ENCODE data around the gene HSPB7.

HSPB7 gene

DNA sequence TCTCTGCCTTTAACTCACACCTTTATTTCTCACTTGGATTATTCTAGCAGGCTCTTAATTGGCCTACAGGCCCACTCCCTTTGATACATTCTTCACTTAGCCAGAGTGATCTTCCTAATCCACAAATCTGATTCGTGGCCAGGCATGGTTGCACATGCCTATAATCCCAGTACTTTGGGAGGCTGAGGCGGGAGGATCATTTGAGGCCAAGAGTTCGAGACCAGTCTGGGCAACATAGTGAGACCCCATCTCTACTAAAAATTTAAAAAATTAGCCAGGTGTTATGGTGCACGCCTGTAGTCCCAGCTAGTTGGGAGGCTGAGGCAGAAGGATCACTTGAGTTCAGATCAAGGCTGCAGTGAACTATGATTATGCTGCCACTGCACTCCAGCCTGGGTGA lies 44.1 kb downstream of the HSPB7 start:
- DNase-seq = no peak

DNA sequence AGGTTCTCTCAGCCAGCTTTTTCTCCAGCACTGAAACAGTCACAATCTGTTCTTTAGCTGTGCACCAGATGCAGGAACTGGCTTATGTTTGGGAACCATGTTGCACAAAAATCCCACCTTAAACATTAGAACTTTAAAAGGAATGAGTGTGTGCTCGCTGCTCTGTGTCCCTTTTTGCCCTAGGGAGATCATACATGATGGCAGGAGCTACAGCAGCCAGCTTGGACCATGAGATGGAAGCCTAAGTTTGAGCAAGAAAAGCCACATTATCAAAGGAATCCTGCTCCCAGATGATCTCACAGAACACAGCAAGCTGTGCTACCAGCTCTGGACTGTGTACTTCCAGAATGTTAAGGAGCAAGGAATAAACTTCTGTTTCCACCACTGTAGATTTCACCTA lies 45.4 kb downstream of the HSPB7 start:
- no peak for DNase-seq

GRCh38 chr1:15970911-15971310 lies 46.9 kb downstream of the HSPB7 start:
- DNase-seq = no peak

GRCh38 chr1:15969321-15969880 lies 48.4 kb downstream of the HSPB7 start:
- DNase-seq = no peak

DNA sequence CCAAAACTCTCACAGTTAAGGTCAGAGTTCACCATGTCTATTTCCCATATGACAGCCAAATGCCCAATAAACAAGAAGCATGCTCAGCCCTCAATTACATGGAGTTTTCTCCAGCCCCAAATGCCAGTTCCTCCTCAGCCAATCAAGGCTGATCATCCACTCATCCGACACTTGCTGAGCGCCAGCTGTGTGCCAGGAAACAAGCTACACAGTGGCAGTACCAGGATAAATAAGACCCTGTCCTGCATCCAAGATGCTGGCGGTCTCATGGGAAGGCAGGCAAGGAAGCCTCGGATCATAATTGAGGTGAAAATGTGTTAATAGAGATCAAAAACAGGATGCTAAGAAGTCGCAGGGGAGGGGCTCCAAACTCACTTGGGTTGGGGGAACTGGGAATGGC lies 49.7 kb downstream of the HSPB7 start:
- no peak for DNase-seq

GRCh38 chr1:15966956-15967344 lies 50.9 kb downstream of the HSPB7 start:
- no peak for DNase-seq

GRCh38 chr1:15966081-15966955 lies 51.5 kb downstream of the HSPB7 start:
- DNase-seq = peak; percentile 87

GRCh38 chr1:15965228-15965767 lies 52.5 kb downstream of the HSPB7 start:
- DNase-seq = peak; percentile 49

Data from stimulated activated CD4-positive, alpha-beta T cell treated with anti-CD3 and anti-CD28 coated beads, Interleukin-4, amount 100 ng/mL, for 24 hours (primary cell).